CD4-positive, alpha-beta T cell treated with Interleukin-15 for 1 hour (primary cell): ENCODE measurements around the gene TCF4.
A peak's percentile ranks its signal among the peaks of the same experiment; 100 is the strongest.

Experiments used
- DNase-seq: peaks from one replicate; pipeline ENCODE4 v3.0.0-alpha.2; 2020

Gene TCF4

GRCh38 chr18:55541571-55541970 lies 46.4 kb downstream of the TCF4 start:
- no peak for DNase-seq

GRCh38 chr18:55539240-55539639 lies 48.8 kb downstream of the TCF4 start:
- DNase-seq, result no peak

- no peak for DNase-seq
These were observed 53.0 kb downstream of the TCF4 start for GRCh38 chr18:55534996-55535395.

- DNase-seq, result no peak
These were observed 53.4 kb downstream of the TCF4 start for GRCh38 chr18:55534547-55534946.

- no peak for DNase-seq
These were observed 57.8 kb downstream of the TCF4 start for GRCh38 chr18:55530166-55530565.

GRCh38 chr18:55529581-55529980 lies 58.4 kb downstream of the TCF4 start:
- no peak for DNase-seq

- DNase-seq, result no peak
These were observed 62.1 kb downstream of the TCF4 start for GRCh38 chr18:55525845-55526244.

GRCh38 chr18:55524353-55525073 lies 63.5 kb downstream of the TCF4 start:
- DNase-seq, result no peak

- no peak for DNase-seq
These were observed 65.0 kb downstream of the TCF4 start for GRCh38 chr18:55523001-55523400.

- DNase-seq, result peak; percentile 20
These were observed 66.0 kb downstream of the TCF4 start for GRCh38 chr18:55522011-55522410.

- DNase-seq, result no peak
These were observed 70.9 kb downstream of the TCF4 start for GRCh38 chr18:55517055-55517454.

- no peak for DNase-seq
These were observed 71.9 kb downstream of the TCF4 start for GRCh38 chr18:55515941-55516710.

- DNase-seq, result no peak
These were observed 72.8 kb downstream of the TCF4 start for GRCh38 chr18:55515214-55515613.

GRCh38 chr18:55513161-55513560 lies 74.8 kb downstream of the TCF4 start:
- DNase-seq, result no peak

- no peak for DNase-seq
These were observed 76.7 kb downstream of the TCF4 start for GRCh38 chr18:55511277-55511676.

GRCh38 chr18:55510809-55511208 lies 77.2 kb downstream of the TCF4 start:
- peak; percentile 44 for DNase-seq

GRCh38 chr18:55509631-55510324 lies 78.2 kb downstream of the TCF4 start:
- DNase-seq, result no peak

GRCh38 chr18:55508651-55509050 lies 79.3 kb downstream of the TCF4 start:
- no peak for DNase-seq

GRCh38 chr18:55506074-55506473 lies 81.9 kb downstream of the TCF4 start:
- DNase-seq, result no peak

GRCh38 chr18:55504808-55505207 lies 83.2 kb downstream of the TCF4 start:
- no peak for DNase-seq

GRCh38 chr18:55503167-55503820 lies 84.7 kb downstream of the TCF4 start:
- DNase-seq, result no peak

GRCh38 chr18:55501982-55502710 lies 85.8 kb downstream of the TCF4 start:
- no peak for DNase-seq

GRCh38 chr18:55501579-55501978 lies 86.4 kb downstream of the TCF4 start:
- no peak for DNase-seq
